Fibroblast of the aortic adventitia (primary cell): ENCODE results near the gene FAM83E. TPM values are rescaled to one million over a fixed set of nuclear protein-coding genes. Genes with fewer than 3 reads are reported as not detected.

Experiments used
- DNase-seq: peaks from one replicate; pipeline ENCODE4 v3.0.0-alpha.2; 2010; ENCODE audit warnings: low read depth
- H3K4me3 ChIP-seq: 2 replicates; pipeline ENCODE4 v1.5.1; 2011; ENCODE audit warnings: low read depth, mild to moderate bottlenecking, control low read depth, low read length, moderate library complexity
- total RNA-seq: library from RNA; depleted of rRNA; stranded (reverse); fragments of >200 nt; gene quantifications from 2 replicates; pipeline ENCODE4 v1.2.3, GENCODE V29; 2012; ENCODE audit warnings: low replicate concordance
- TF ChIP-seq, protein P1 (sequence below): IDR thresholded peaks from 2 replicates; pipeline ENCODE4 v1.5.1; 2011; ENCODE audit warnings: mild to moderate bottlenecking, low read length, control low read depth, inconsistent platforms; ENCODE audit not compliant: insufficient read depth

FAM83E gene
- total RNA-seq, 1 donor = 0.18 TPM

DNA sequence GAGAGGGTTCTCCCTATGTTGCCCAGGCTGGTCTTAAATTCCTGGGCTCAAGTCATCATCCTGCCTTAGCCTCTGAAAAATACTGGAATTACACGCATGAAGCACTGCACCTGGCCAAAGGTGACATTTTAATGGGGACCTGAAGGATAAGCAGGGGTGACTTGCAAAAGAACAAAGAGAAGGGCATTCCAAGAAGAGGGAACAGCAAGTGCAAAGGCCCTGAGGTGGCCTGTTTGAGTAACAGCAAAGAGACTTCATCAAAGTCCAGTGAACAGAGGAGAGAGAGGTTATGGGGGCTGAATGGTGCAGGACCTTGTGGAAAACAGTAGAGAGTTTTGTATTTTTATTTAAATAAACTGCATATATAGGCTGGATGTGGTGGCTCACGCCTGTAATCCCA is 27.0 kb upstream of the FAM83E start:
- DNase-seq = no peak
- H3K4me3 ChIP-seq = no peak overlapping the region
- TF ChIP-seq, protein P1, sequence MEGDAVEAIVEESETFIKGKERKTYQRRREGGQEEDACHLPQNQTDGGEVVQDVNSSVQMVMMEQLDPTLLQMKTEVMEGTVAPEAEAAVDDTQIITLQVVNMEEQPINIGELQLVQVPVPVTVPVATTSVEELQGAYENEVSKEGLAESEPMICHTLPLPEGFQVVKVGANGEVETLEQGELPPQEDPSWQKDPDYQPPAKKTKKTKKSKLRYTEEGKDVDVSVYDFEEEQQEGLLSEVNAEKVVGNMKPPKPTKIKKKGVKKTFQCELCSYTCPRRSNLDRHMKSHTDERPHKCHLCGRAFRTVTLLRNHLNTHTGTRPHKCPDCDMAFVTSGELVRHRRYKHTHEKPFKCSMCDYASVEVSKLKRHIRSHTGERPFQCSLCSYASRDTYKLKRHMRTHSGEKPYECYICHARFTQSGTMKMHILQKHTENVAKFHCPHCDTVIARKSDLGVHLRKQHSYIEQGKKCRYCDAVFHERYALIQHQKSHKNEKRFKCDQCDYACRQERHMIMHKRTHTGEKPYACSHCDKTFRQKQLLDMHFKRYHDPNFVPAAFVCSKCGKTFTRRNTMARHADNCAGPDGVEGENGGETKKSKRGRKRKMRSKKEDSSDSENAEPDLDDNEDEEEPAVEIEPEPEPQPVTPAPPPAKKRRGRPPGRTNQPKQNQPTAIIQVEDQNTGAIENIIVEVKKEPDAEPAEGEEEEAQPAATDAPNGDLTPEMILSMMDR = no peak

DNA sequence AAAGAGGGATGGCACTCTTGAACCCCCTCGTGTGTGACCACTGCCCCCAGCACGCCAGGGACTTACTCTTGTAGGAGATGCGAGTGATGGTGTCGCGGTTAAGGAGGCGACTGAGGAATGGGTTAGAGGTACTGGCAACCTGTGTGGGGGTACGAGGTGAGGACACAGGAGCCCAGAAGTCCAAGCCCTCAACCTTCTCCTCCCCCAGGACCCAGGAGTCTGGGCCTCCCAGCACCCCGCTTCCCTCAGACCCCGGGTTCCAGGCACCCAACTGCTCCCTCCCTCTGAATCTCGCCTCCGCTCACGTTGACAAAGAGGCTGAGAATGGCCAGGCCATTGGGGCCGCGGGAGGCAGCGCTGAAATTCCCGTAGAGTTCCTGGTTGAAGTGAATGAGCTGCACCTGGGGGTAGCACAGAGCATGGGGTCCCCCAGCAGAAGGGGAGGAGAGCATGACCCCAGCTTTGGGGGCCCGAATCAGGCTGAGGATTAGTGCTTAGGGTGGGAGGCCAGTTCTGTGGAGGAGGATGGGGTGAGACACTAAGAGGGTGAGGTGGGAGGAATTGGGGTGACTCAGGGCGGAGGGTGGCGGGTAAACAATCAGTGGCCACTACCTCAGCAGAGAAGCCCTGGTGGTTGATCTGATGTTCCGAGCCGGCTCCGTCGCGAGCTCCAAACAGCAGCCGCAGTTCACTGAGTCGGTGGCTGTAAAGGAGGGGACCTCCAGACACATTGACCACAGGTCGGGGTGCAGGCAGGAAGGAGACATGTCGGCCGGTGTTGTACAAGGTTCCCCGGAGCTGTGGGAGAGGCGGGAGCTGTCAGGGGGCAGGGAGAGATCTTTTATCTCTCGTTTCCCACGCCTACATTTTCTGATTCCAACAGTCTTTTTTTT is 24.9 kb upstream of the FAM83E start:
- TF ChIP-seq, protein P1 = no peak
- H3K4me3 ChIP-seq = no peak overlapping the region
- DNase-seq = no peak

DNA sequence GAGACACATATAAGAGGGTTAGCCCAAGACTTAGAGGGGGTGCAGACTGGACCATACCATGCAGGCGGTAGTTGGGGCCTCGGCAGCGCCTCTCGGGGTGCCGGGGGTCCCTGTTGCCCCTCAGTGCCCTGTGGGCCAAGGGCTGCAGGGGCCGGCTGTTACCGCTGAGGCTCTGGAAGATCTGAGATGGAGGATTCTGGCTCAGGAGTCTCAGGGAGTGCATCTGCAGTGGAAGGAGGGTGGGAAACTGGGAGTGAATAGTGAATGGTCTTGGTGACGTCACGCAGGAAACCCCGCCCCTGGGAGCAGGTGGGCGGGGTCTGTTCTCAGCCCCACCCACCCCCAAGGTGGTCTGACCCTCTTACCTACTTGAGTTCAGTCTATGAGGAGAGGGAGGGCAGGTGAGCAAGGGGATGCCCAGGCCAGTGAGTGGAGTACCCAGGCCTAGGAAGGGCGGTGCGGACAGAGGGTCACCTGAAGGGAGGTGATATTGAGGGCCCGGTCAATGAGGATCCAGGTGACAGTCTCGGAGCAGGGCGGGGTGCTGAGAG is 24.0 kb upstream of the FAM83E start:
- no peak for DNase-seq
- TF ChIP-seq, protein P1 = no peak
- H3K4me3 ChIP-seq = no peak overlapping the region

DNA sequence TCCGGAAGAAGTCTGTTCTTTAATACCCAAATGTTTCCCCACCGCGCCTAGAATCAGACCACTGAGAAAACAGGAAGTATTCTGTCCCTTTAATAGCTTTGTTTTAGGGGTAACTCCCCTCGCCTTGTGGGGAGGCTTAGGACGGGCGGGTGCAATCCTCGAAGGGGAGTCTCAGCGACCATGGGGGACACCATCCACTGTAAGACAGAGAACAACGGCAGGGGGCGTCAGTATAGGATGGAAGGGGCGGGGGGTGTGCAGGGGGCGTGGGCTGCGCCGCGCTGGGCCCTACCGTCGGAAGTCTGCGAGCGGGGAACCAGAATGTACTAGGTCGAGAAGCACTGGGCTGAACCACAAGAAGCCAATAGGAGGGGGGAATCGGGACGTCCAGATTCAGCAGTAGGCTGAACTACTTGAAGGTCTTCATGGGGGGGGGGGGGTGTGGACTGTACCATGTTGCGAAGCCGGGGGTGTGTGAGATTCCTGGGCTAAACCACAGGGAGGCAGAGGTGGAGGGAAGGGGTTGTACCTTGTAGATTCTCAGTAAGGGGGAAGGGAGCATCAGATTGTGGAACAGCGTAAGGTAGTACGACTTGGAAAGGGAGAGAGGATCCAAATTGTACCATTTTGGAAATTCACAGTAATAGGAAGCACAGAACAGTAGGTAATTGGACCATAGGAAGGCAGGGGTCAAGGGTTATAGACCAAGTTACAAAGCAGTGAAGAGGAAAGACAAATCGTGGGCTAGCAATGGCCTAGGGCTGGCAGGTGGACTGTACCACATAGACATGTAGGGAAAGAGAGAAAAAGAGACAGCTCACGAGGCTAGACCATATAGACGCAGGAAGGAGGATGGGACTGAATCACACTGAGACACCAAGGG is 23.3 kb upstream of the FAM83E start:
- TF ChIP-seq, protein P1 = no peak
- DNase-seq = peak; percentile 98

DNA sequence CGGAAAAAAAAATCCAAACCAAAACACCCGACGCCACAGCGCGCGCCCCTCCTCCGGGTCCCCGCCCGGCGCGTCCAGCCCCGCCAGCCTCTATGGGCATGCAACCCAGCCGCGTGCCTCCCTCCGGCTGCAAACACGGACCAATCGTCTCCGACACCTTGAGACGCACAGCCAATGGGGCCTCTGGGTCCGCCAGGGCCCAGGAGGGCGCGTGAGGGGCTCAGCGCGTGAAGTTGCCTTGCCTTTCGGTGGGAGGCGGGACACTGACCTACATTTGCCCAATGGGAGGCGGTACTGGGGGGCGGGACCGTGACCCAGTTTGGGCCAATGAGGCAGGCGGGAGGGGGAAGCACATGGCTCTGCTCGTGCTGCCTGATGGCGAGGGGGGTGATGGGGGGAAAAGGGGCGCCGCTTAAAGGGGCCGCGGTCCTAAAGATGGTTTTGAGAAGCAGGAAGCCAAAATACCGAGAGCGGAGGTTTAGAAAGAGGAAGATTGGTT is 22.6 kb upstream of the FAM83E start:
- TF ChIP-seq, protein P1 = no peak
- peak overlapping the region; percentile 75 for H3K4me3 ChIP-seq
- peak; percentile 99 for DNase-seq

More for the DNA sequence above, 23.3 kb upstream of the FAM83E start:
- H3K4me3 ChIP-seq = peak overlapping the region; percentile 75

DNA sequence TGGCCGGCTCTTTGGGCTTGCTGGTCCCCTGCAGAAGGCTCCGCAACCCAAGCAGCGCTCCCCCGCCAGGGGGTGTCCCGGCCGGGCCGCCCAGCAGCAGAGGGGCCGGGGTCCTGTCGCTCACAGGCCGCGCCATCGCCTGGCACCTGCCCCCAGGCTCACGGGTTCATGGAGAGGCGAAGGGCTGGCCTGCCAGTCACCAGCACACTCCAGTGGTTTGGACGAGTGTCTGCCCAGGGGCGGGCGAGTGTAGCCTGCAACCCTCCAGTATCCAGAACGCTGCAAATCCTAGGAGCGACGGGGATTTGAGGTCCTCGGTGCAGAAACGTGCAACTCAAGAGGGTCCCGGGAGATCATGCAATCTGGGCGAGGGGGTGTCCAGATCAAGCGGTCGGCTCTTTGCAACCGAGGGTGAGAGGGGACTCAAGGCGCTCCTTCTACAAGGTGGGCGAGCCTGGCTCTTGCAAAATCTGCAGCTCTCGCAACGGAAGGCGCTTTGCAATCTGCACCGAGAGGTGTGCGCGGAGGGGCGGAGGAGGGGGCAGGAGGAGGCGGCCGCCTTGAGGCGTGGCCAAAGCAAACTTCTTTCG is 22.1 kb upstream of the FAM83E start, which contains the start of gene DBP:
DBP (minus strand) TSS at position 521 of the 590 bp plus-strand sequence; CDS start at position 136, 385 bp downstream.
- DNase-seq = no peak
- H3K4me3 ChIP-seq = peak within 1 kb of the TSS; percentile 75
- TF ChIP-seq, protein P1 = peak; percentile 12
